HEK293 (cell line): ENCODE measurements around the gene DNASE2B.
A peak's percentile ranks its signal among the peaks of the same experiment; 100 is the strongest.

Experiments used
- CTCF ChIA-PET: fragments of 350-600 bp; formaldehyde crosslinking; extraction: SDS; loops from one replicate; lab custom pipeline; 2021; ENCODE audit warnings: antibody characterized with exemption; lab: Yijun Ruan, JAX
- POLR2A ChIA-PET: fragments of 300-600 bp; formaldehyde crosslinking; extraction: SDS; loops from one replicate; lab custom pipeline; 2020; ENCODE audit warnings: antibody characterized with exemption, inconsistent platforms; lab: Yijun Ruan, JAX
- H3K27ac ChIP-seq: fragments of 200-500 bp; sonication (Bioruptor generic); 2 replicates; pipeline ENCODE4 v1.5.1; 2014; ENCODE audit warnings: low read depth, low read length, control low read depth, inconsistent platforms; ENCODE audit errors: extremely low read depth
- H3K36me3 ChIP-seq, 2 experiments: fragments of 200-500 bp in 1 of 2; sonication (Bioruptor generic) in 1 of 2; 1 replicate in 1 of 2; 2 replicates in 1 of 2; pipeline ENCODE4 v1.5.1; 2014 to 2017; ENCODE audit warnings: inconsistent platforms in 2 of 2, low read length in 2 of 2; ENCODE audit not compliant: control insufficient read depth in 2 of 2, insufficient read depth in 1 of 2
- H3K4me1 ChIP-seq: fragments of 200-500 bp; sonication (Bioruptor generic); 2 replicates; pipeline ENCODE4 v1.5.1; 2014; ENCODE audit warnings: mild to moderate bottlenecking, low read length, inconsistent platforms; ENCODE audit not compliant: control insufficient read depth, insufficient read depth
- H3K4me3 ChIP-seq: 2 replicates; pipeline ENCODE4 v1.5.1; 2011; ENCODE audit warnings: low read depth, mild to moderate bottlenecking, control low read depth, low read length, moderate library complexity
- H3K9me3 ChIP-seq: fragments of 200-500 bp; sonication (Bioruptor generic); 2 replicates; pipeline ENCODE4 v1.5.1; 2014; ENCODE audit warnings: low read depth, low read length, inconsistent platforms; ENCODE audit not compliant: control insufficient read depth, insufficient read depth
- ATF2 ChIP-seq: fragments of 450-650 bp; formaldehyde crosslinking; IDR thresholded peaks from 2 replicates; pipeline ENCODE4 v1.5.1; 2016; ENCODE audit warnings: missing biosample characterization, missing genetic modification characterization, low read depth
- BCL11B ChIP-seq: fragments of 450-650 bp; formaldehyde crosslinking; IDR thresholded peaks from 2 replicates; pipeline ENCODE4 v1.5.1; 2016; ENCODE audit warnings: low read depth, missing biosample characterization, missing genetic modification characterization
- HOXD13 ChIP-seq: sonication (generic); formaldehyde crosslinking; IDR thresholded peaks from 2 replicates; pipeline ENCODE4 v1.8.0; 2022; ENCODE audit warnings: missing genetic modification reagents, borderline replicate concordance
- KLF8 ChIP-seq: fragments of 450-650 bp; formaldehyde crosslinking; IDR thresholded peaks from 2 replicates; pipeline ENCODE4 v1.5.1; 2016; ENCODE audit warnings: missing biosample characterization, missing genetic modification characterization
- MEIS1 ChIP-seq: sonication (generic); formaldehyde crosslinking; IDR thresholded peaks from 2 replicates; pipeline ENCODE4 v1.8.1; 2022; ENCODE audit warnings: missing genetic modification reagents, mild to moderate bottlenecking, borderline replicate concordance
- SP2 ChIP-seq: fragments of 450-650 bp; formaldehyde crosslinking; IDR thresholded peaks from 2 replicates; pipeline ENCODE4 v1.5.1; 2016; ENCODE audit warnings: missing biosample characterization, missing genetic modification characterization
- TCF7L2 ChIP-seq: IDR thresholded peaks from 2 replicates; pipeline ENCODE4 v1.6.1; 2011; ENCODE audit warnings: low read depth, mild to moderate bottlenecking, inconsistent platforms, low read length, moderate library complexity, borderline replicate concordance
- ZBTB20 ChIP-seq: fragments of 450-650 bp; formaldehyde crosslinking; IDR thresholded peaks from 2 replicates; pipeline ENCODE4 v1.5.1; 2016; ENCODE audit warnings: missing biosample characterization, missing genetic modification characterization
- ZFP3 ChIP-seq: fragments of 450-650 bp; formaldehyde crosslinking; IDR thresholded peaks from 2 replicates; pipeline ENCODE4 v1.5.1; 2016; ENCODE audit warnings: low read depth, missing biosample characterization, missing genetic modification characterization
- ZFP69B ChIP-seq: fragments of 450-650 bp; formaldehyde crosslinking; IDR thresholded peaks from 2 replicates; pipeline ENCODE4 v1.5.1; 2016; ENCODE audit warnings: missing biosample characterization, missing genetic modification characterization
- ZNF132 ChIP-seq: fragments of 450-650 bp; formaldehyde crosslinking; IDR thresholded peaks from 2 replicates; pipeline ENCODE4 v1.5.1; 2017; ENCODE audit warnings: missing biosample characterization, missing genetic modification characterization, borderline replicate concordance
- ZNF133 ChIP-seq: fragments of 450-650 bp; formaldehyde crosslinking; IDR thresholded peaks from 2 replicates; pipeline ENCODE4 v1.5.1; 2016; ENCODE audit warnings: missing biosample characterization, missing genetic modification characterization
- ZNF157 ChIP-seq: fragments of 450-650 bp; formaldehyde crosslinking; IDR thresholded peaks from 2 replicates; pipeline ENCODE4 v1.5.1; 2016; ENCODE audit warnings: missing biosample characterization, missing genetic modification characterization
- ZNF174 ChIP-seq: fragments of 450-650 bp; formaldehyde crosslinking; IDR thresholded peaks from 2 replicates; pipeline ENCODE4 v1.5.0; 2017; ENCODE audit warnings: missing biosample characterization, mild to moderate bottlenecking, missing genetic modification characterization
- ZNF19 ChIP-seq: fragments of 450-650 bp; formaldehyde crosslinking; IDR thresholded peaks from 2 replicates; pipeline ENCODE4; 2016; ENCODE audit warnings: missing biosample characterization, missing genetic modification characterization, low read depth
- ZNF24 ChIP-seq: fragments of 450-650 bp; formaldehyde crosslinking; IDR thresholded peaks from 2 replicates; pipeline ENCODE4 v1.5.1; 2016; ENCODE audit warnings: missing biosample characterization, missing genetic modification characterization
- ZNF248 ChIP-seq: fragments of 450-650 bp; formaldehyde crosslinking; IDR thresholded peaks from 2 replicates; pipeline ENCODE4 v1.5.1; 2017; ENCODE audit warnings: missing biosample characterization, missing genetic modification characterization
- ZNF280C ChIP-seq: fragments of 450-650 bp; formaldehyde crosslinking; IDR thresholded peaks from 2 replicates; pipeline ENCODE4 v1.5.1; 2016; ENCODE audit warnings: missing biosample characterization, missing genetic modification characterization
- ZNF302 ChIP-seq: fragments of 450-650 bp; formaldehyde crosslinking; IDR thresholded peaks from 2 replicates; pipeline ENCODE4 v1.5.1; 2016; ENCODE audit warnings: missing biosample characterization, missing genetic modification characterization, low read depth
- ZNF311 ChIP-seq: fragments of 450-650 bp; formaldehyde crosslinking; IDR thresholded peaks from 2 replicates; pipeline ENCODE4 v1.5.1; 2017; ENCODE audit warnings: missing biosample characterization, missing genetic modification characterization, borderline replicate concordance
- ZNF324 ChIP-seq: fragments of 450-650 bp; formaldehyde crosslinking; IDR thresholded peaks from 2 replicates; pipeline ENCODE4 v1.5.1; 2016; ENCODE audit warnings: missing biosample characterization, missing genetic modification characterization
- ZNF416 ChIP-seq: fragments of 450-650 bp; formaldehyde crosslinking; IDR thresholded peaks from 2 replicates; pipeline ENCODE4 v1.5.1; 2016; ENCODE audit warnings: missing biosample characterization, missing genetic modification characterization
- ZNF423 ChIP-seq: fragments of 450-650 bp; formaldehyde crosslinking; IDR thresholded peaks from 2 replicates; pipeline ENCODE4 v1.5.1; 2016; ENCODE audit warnings: missing biosample characterization, missing genetic modification characterization
- ZNF514 ChIP-seq: fragments of 450-650 bp; formaldehyde crosslinking; IDR thresholded peaks from 2 replicates; pipeline ENCODE4 v1.5.1; 2016; ENCODE audit warnings: missing biosample characterization, missing genetic modification characterization
- ZNF529 ChIP-seq: fragments of 450-650 bp; formaldehyde crosslinking; IDR thresholded peaks from 2 replicates; pipeline ENCODE4 v1.5.1; 2017; ENCODE audit warnings: missing genetic modification characterization, missing biosample characterization; ENCODE audit not compliant: insufficient replicate concordance
- ZNF548 ChIP-seq: fragments of 450-650 bp; formaldehyde crosslinking; IDR thresholded peaks from 2 replicates; pipeline ENCODE4 v1.5.1; 2016; ENCODE audit warnings: missing biosample characterization, missing genetic modification characterization
- ZNF558 ChIP-seq: fragments of 450-650 bp; formaldehyde crosslinking; IDR thresholded peaks from 2 replicates; pipeline ENCODE4 v1.5.1; 2016; ENCODE audit warnings: missing biosample characterization, missing genetic modification characterization
- ZNF600 ChIP-seq: fragments of 450-650 bp; formaldehyde crosslinking; IDR thresholded peaks from 2 replicates; pipeline ENCODE4 v1.5.1; 2016; ENCODE audit warnings: missing biosample characterization, missing genetic modification characterization
- ZNF624 ChIP-seq: fragments of 450-650 bp; formaldehyde crosslinking; IDR thresholded peaks from 2 replicates; pipeline ENCODE4 v1.5.1; 2017; ENCODE audit warnings: missing biosample characterization, missing genetic modification characterization
- ZNF837 ChIP-seq: fragments of 450-650 bp; formaldehyde crosslinking; IDR thresholded peaks from 2 replicates; pipeline ENCODE4 v1.5.1; 2016; ENCODE audit warnings: missing biosample characterization, missing genetic modification characterization
- ZNF843 ChIP-seq: fragments of 450-650 bp; formaldehyde crosslinking; IDR thresholded peaks from 2 replicates; pipeline ENCODE4 v1.5.1; 2016; ENCODE audit warnings: missing biosample characterization, missing genetic modification characterization
- ZSCAN18 ChIP-seq: fragments of 450-650 bp; formaldehyde crosslinking; IDR thresholded peaks from 2 replicates; pipeline ENCODE4 v1.5.1; 2016; ENCODE audit warnings: missing biosample characterization, missing genetic modification characterization

The DNASE2B gene

GRCh38 chr1:84370266-84370665, 28.0 kb upstream of the DNASE2B start (continued):
- TF ChIP-seq ZNF280C (tag by site-specific recombination) (no peak), ZNF624 (no peak), ZBTB20 (tag by site-specific recombination) (peak; percentile 52; the same call in 1 of the 2 replicates), ZNF132 (tag by site-specific recombination) (no peak), ZNF514 (no peak), ZNF248 (tag by site-specific recombination) (no peak), ATF2 (tag by site-specific recombination) (peak; percentile 85)

GRCh38 chr1:84370831-84371394, 27.4 kb upstream of the DNASE2B start:
- ChIA-PET POLR2A (no interaction called here), CTCF (interaction anchor here (0.6 kb wide), 1 partner anchor 258 kb away, joined by 3 read pairs; no protein-coding TSS in a partner anchor)

GRCh38 chr1:84373436-84374141, 24.7 kb upstream of the DNASE2B start:
- 0 out of 2 replicates have a peak, but pooled peaks cover 2% of the 10 kb centered on the region for H3K4me1 ChIP-seq
- H3K36me3 ChIP-seq = no peaks in the 10 kb centered on the region
- H3K27ac ChIP-seq = no peak overlapping the region
- CTCF ChIA-PET = no interaction called here
- POLR2A ChIA-PET = no interaction called here
- no peaks in the 10 kb centered on the region for H3K9me3 ChIP-seq
- H3K4me3 ChIP-seq = no peak overlapping the region
- TF ChIP-seq ZNF837 (tag by site-specific recombination) = no peak
- TF ChIP-seq ZNF133 = no peak
- no peak for TF ChIP-seq ZNF174 (tag by site-specific recombination)
- no peak for TF ChIP-seq ZNF558
- TF ChIP-seq ZNF248 (tag by site-specific recombination) = no peak
- no peak for TF ChIP-seq ZNF19 (tag by site-specific recombination)
- TF ChIP-seq ZNF302 (tag by site-specific recombination) = no peak
- TF ChIP-seq ZNF416 = no peak
- TF ChIP-seq SP2 (tag by site-specific recombination) = no peak
- no peak for TF ChIP-seq HOXD13 (CRISPR knock-in tag)
- no peak for TF ChIP-seq ZNF529 (tag by site-specific recombination)
- no peak for TF ChIP-seq ZNF600 (tag by site-specific recombination)
- no peak for TF ChIP-seq ZFP69B
- no peak for TF ChIP-seq TCF7L2
- no peak for TF ChIP-seq ZNF843
- TF ChIP-seq ZSCAN18 (tag by site-specific recombination) = no peak

More at GRCh38 chr1:84370831-84371394, 27.4 kb upstream of the DNASE2B start:
- H3K4me1 ChIP-seq = 0 out of 2 replicates have a peak, but pooled peaks cover 2% of the 10 kb centered on the region
- H3K4me3 ChIP-seq = no peak overlapping the region
- no peaks in the 10 kb centered on the region for H3K9me3 ChIP-seq
- H3K27ac ChIP-seq = no peak overlapping the region
- TF ChIP-seq ZNF311 (tag by site-specific recombination) (no peak), ZNF324 (tag by site-specific recombination) (no peak), ZNF157 (tag by site-specific recombination) (no peak), BCL11B (tag by site-specific recombination) (no peak), MEIS1 (CRISPR knock-in tag) (no peak), ZNF423 (tag by site-specific recombination) (no peak), ZNF548 (tag by site-specific recombination) (no peak), ZFP3 (no peak), TCF7L2 (no peak), ZFP69B (no peak), KLF8 (tag by site-specific recombination) (no peak), ZNF24 (tag by site-specific recombination) (no peak), ZNF558 (no peak)
- no peaks in the 10 kb centered on the region for H3K36me3 ChIP-seq
